ENCODE data around the gene GNAO1.
A peak's percentile ranks its signal among the peaks of the same experiment; 100 is the strongest.

Gene GNAO1

DNA sequence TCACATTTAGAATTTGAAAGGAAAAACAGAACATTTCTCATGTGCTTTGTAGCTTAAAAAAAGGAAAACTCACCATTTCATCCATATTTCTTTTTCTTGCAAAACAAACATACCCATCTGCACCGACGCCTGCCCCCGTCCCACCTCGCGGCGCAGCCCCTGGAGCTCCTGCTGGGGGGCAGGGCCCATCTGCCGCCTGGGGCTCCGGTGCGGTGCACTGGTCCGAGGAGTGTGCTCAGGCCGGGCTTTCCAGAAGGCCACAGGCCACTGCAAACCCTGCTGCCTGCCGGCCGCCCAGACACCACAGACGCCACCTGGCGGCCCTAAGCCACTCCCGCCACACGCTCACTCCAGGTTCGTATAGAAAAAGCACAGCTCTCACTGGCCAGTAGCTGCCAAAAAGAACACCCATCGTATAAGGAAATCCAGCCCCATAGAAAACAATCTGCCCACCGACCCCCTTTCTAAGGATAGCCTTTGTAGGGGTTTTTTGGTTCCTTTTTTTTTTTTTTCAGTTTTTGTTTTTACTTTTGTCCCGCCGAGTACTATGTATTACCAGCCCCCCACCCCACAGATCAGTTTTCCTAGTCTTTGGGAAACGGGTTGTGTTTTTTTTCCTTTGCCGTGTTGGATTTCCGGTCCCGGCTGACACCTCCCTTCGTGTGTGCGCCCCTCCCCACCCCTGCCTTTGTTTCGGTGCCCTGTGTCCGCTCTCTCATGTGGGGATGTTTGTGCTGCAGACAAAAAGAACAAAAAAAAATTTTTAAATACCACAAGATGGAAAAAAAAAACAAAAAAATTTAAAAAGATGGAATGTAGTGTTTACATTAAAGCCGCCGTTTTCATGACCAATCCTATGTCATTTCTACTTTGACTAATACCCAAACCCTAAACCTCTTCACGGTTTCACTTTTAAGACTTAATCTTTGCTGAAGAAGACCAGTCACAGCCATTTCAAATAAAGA lies 165.3 kb downstream of the GNAO1 start (continued):
- TF ChIP-seq, protein P1, sequence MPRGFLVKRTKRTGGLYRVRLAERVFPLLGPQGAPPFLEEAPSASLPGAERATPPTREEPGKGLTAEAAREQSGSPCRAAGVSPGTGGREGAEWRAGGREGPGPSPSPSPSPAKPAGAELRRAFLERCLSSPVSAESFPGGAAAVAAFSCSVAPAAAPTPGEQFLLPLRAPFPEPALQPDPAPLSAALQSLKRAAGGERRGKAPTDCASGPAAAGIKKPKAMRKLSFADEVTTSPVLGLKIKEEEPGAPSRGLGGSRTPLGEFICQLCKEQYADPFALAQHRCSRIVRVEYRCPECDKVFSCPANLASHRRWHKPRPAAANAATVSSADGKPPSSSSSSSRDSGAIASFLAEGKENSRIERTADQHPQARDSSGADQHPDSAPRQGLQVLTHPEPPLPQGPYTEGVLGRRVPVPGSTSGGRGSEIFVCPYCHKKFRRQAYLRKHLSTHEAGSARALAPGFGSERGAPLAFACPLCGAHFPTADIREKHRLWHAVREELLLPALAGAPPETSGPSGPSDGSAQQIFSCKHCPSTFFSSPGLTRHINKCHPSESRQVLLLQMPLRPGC (tag by site-specific recombination; IDR thresholded peaks at IDR 0.05) = no peak
- TF ChIP-seq ZNF335 (tag by site-specific recombination; conservative IDR thresholded peaks at IDR 0.05) = peak; percentile 80
- TF ChIP-seq YY2 (tag by site-specific recombination; IDR thresholded peaks at IDR 0.05) = no peak
- TF ChIP-seq ZNF175 (tag by site-specific recombination; IDR thresholded peaks at IDR 0.05) = no peak
- TF ChIP-seq ZNF677 (tag by site-specific recombination; IDR thresholded peaks at IDR 0.05) = no peak
- TF ChIP-seq ZNF785 (tag by site-specific recombination; IDR thresholded peaks at IDR 0.05) = no peak
- TF ChIP-seq, protein P2, sequence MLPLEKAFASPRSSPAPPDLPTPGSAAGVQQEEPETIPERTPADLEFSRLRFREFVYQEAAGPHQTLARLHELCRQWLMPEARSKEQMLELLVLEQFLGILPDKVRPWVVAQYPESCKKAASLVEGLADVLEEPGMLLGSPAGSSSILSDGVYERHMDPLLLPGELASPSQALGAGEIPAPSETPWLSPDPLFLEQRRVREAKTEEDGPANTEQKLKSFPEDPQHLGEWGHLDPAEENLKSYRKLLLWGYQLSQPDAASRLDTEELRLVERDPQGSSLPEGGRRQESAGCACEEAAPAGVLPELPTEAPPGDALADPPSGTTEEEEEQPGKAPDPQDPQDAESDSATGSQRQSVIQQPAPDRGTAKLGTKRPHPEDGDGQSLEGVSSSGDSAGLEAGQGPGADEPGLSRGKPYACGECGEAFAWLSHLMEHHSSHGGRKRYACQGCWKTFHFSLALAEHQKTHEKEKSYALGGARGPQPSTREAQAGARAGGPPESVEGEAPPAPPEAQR (tag by site-specific recombination; IDR thresholded peaks at IDR 0.05) = no peak
- no peak for TF ChIP-seq ZNF791 (tag by site-specific recombination; IDR thresholded peaks at IDR 0.05)
- TF ChIP-seq ZNF391 (tag by site-specific recombination; IDR thresholded peaks at IDR 0.05; ENCODE audit: borderline replicate concordance, low read depth) = no peak
- TF ChIP-seq ZNF514 (tag by site-specific recombination; IDR thresholded peaks at IDR 0.05) = no peak
- TF ChIP-seq WT1 (tag by site-specific recombination; IDR thresholded peaks at IDR 0.05) = no peak
- TF ChIP-seq ZNF37A (tag by site-specific recombination; IDR thresholded peaks at IDR 0.05) = no peak
- no peak for TF ChIP-seq TCF7L2 (IDR thresholded peaks at IDR 0.05; ENCODE audit: borderline replicate concordance, low read depth, low read length)
- TF ChIP-seq ZNF341 (tag by site-specific recombination; IDR thresholded peaks at IDR 0.05; ENCODE audit: low read depth) = 0 out of 2 replicates have a peak, but pooled peaks have one; percentile 16
- TF ChIP-seq, protein P3, sequence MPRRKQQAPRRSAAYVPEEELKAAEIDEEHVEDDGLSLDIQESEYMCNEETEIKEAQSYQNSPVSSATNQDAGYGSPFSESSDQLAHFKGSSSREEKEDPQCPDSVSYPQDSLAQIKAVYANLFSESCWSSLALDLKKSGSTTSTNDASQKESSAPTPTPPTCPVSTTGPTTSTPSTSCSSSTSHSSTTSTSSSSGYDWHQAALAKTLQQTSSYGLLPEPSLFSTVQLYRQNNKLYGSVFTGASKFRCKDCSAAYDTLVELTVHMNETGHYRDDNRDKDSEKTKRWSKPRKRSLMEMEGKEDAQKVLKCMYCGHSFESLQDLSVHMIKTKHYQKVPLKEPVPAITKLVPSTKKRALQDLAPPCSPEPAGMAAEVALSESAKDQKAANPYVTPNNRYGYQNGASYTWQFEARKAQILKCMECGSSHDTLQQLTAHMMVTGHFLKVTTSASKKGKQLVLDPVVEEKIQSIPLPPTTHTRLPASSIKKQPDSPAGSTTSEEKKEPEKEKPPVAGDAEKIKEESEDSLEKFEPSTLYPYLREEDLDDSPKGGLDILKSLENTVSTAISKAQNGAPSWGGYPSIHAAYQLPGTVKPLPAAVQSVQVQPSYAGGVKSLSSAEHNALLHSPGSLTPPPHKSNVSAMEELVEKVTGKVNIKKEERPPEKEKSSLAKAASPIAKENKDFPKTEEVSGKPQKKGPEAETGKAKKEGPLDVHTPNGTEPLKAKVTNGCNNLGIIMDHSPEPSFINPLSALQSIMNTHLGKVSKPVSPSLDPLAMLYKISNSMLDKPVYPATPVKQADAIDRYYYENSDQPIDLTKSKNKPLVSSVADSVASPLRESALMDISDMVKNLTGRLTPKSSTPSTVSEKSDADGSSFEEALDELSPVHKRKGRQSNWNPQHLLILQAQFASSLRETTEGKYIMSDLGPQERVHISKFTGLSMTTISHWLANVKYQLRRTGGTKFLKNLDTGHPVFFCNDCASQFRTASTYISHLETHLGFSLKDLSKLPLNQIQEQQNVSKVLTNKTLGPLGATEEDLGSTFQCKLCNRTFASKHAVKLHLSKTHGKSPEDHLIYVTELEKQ (tag by site-specific recombination; IDR thresholded peaks at IDR 0.05; ENCODE audit: borderline replicate concordance) = no peak
- TF ChIP-seq ZNF621 (tag by site-specific recombination; IDR thresholded peaks at IDR 0.05) = no peak
- no peak for TF ChIP-seq ZNF560 (tag by site-specific recombination; IDR thresholded peaks at IDR 0.05; ENCODE audit: borderline replicate concordance)
- TF ChIP-seq ZNF292 (tag by site-specific recombination; IDR thresholded peaks at IDR 0.05; ENCODE audit: borderline replicate concordance, low read depth) = no peak
- TF ChIP-seq ZNF169 (tag by site-specific recombination; IDR thresholded peaks at IDR 0.05) = no peak
- no peak for TF ChIP-seq SCRT1 (tag by site-specific recombination; IDR thresholded peaks at IDR 0.05; ENCODE audit: borderline replicate concordance)
- TF ChIP-seq ZNF146 (tag by site-specific recombination; IDR thresholded peaks at IDR 0.05) = no peak
- TF ChIP-seq, protein P4, sequence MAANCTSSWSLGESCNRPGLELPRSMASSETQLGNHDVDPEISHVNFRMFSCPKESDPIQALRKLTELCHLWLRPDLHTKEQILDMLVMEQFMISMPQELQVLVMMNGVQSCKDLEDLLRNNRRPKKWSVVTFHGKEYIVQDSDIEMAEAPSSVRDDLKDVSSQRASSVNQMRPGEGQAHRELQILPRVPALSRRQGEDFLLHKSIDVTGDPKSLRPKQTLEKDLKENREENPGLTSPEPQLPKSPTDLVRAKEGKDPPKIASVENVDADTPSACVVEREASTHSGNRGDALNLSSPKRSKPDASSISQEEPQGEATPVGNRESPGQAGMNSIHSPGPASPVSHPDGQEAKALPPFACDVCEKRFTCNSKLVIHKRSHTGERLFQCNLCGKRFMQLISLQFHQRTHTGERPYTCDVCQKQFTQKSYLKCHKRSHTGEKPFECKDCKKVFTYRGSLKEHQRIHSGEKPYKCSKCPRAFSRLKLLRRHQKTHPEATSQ (tag by site-specific recombination; IDR thresholded peaks at IDR 0.05) = no peak
- TF ChIP-seq, protein P5, sequence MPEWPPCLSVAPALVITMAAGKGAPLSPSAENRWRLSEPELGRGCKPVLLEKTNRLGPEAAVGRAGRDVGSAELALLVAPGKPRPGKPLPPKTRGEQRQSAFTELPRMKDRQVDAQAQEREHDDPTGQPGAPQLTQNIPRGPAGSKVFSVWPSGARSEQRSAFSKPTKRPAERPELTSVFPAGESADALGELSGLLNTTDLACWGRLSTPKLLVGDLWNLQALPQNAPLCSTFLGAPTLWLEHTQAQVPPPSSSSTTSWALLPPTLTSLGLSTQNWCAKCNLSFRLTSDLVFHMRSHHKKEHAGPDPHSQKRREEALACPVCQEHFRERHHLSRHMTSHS (tag by site-specific recombination; IDR thresholded peaks at IDR 0.05) = no peak
- TF ChIP-seq AEBP2 (tag by site-specific recombination; IDR thresholded peaks at IDR 0.05; ENCODE audit: borderline replicate concordance) = no peak
- peak; percentile 68; the same call in 1 of the 2 replicates for TF ChIP-seq FEZF1 (tag by site-specific recombination; IDR thresholded peaks at IDR 0.05)
- peak; percentile 48; the same call in 1 of the 2 replicates for TF ChIP-seq ZXDB (tag by site-specific recombination; IDR thresholded peaks at IDR 0.05)
- TF ChIP-seq ZNF76 (tag by site-specific recombination; IDR thresholded peaks at IDR 0.05; ENCODE audit: borderline replicate concordance, low read depth) = no peak
- TF ChIP-seq ZNF24 (tag by site-specific recombination; IDR thresholded peaks at IDR 0.05) = 0 out of 2 replicates have a peak, but pooled peaks have one; percentile 51
- TF ChIP-seq BCL11B (tag by site-specific recombination; IDR thresholded peaks at IDR 0.05; ENCODE audit: low read depth) = no peak

Data from HEK293 (cell line).